IMR-90 (cell line): Measurements from ENCODE around the gene KRTAP9-9. TPM values are rescaled to one million over a fixed set of nuclear protein-coding genes. Genes with fewer than 3 reads are reported as not detected.
"Not testable (repeated sequence)": the region's sequence is repeated elsewhere in the genome, so short reads cannot be mapped to it uniquely, and the experiment has no call there.

Experiments
- ATAC-seq: fragments of 200-7000 bp; cut with Tn5 transposase; 2 replicates; pipeline ENCODE4 v1.9.1; 2020; ENCODE audit warnings: low read depth, mild to moderate bottlenecking, moderate library complexity
- BruUV-seq: library from RNA; stranded (reverse); fragments of 400-500 nt; replicated peaks from 2 replicates; lab custom pipeline; 2021; lab: Mats Ljungman, UMichigan
- CTCF ChIA-PET: fragments of 300-600 bp; formaldehyde crosslinking; extraction: SDS; loops from one replicate; lab custom pipeline; 2021; ENCODE audit warnings: antibody characterized with exemption; lab: Yijun Ruan, JAX
- POLR2A ChIA-PET: fragments of 300-600 bp; sonication (Branson Sonifier 250); formaldehyde crosslinking; loops from one replicate; lab custom pipeline; 2022; ENCODE audit warnings: antibody characterized with exemption; ENCODE audit not compliant: unreplicated experiment; lab: Charles Lee
- DNase-seq: peaks from one replicate; pipeline ENCODE4 v3.0.0; 2013
- H2AFZ ChIP-seq: replicated peaks from 2 replicates; pipeline ENCODE3; 2013; ENCODE audit warnings: low read length, mild to moderate bottlenecking; ENCODE audit not compliant: poor library complexity
- H2AK5ac ChIP-seq: 2 replicates; pipeline ENCODE4 v1.6.1; 2013; ENCODE audit warnings: low read depth, low read length, inconsistent platforms
- H2AK9ac ChIP-seq: replicated peaks from 2 replicates; pipeline ENCODE3; 2013; ENCODE audit warnings: mild to moderate bottlenecking, low read depth, low read length, moderate library complexity; ENCODE audit not compliant: poor library complexity
- H2BK120ac ChIP-seq: 2 replicates; pipeline ENCODE4 v1.6.1; 2013; ENCODE audit warnings: low read depth, low read length, inconsistent platforms
- H2BK15ac ChIP-seq: 3 replicates; pipeline ENCODE4 v1.6.1; 2013; ENCODE audit warnings: low read depth, low read length, inconsistent platforms
- H2BK20ac ChIP-seq: 2 replicates; pipeline ENCODE4 v1.6.1; 2013; ENCODE audit warnings: low read depth, mild to moderate bottlenecking, inconsistent platforms, low read length, moderate library complexity
- H2BK5ac ChIP-seq: 2 replicates; pipeline ENCODE4 v1.6.1; 2013; ENCODE audit warnings: mild to moderate bottlenecking, low read depth, low read length, inconsistent platforms; ENCODE audit not compliant: poor library complexity, severe bottlenecking
- H3K14ac ChIP-seq: replicated peaks from 2 replicates; pipeline ENCODE4 v1.6.1; 2013; ENCODE audit warnings: low read depth, low read length, inconsistent platforms
- H3K18ac ChIP-seq: 2 replicates; pipeline ENCODE4 v1.6.1; 2013; ENCODE audit warnings: low read depth, low read length, control low read depth
- H3K23ac ChIP-seq: 2 replicates; pipeline ENCODE4 v1.6.1; 2013; ENCODE audit warnings: low read depth, low read length, inconsistent platforms
- H3K27ac ChIP-seq: 2 replicates; pipeline ENCODE4 v1.5.1; 2013; ENCODE audit warnings: mild to moderate bottlenecking, control low read depth, low read length; ENCODE audit not compliant: insufficient read depth
- H3K27me3 ChIP-seq: 2 replicates; pipeline ENCODE4 v1.6.1; 2013; ENCODE audit warnings: low read length; ENCODE audit not compliant: control insufficient read depth, insufficient read depth
- H3K36me3 ChIP-seq: 2 replicates; pipeline ENCODE4 v1.6.1; 2013; ENCODE audit warnings: low read length, mixed read lengths; ENCODE audit not compliant: control insufficient read depth, insufficient read depth
- H3K4ac ChIP-seq: 2 replicates; pipeline ENCODE4 v1.6.1; 2013; ENCODE audit warnings: low read depth, low read length, inconsistent platforms
- H3K4me1 ChIP-seq: 2 replicates; pipeline ENCODE4 v1.6.1; 2013; ENCODE audit warnings: low read length, mixed read lengths; ENCODE audit not compliant: control insufficient read depth, insufficient read depth
- H3K4me2 ChIP-seq: 2 replicates; pipeline ENCODE4 v1.6.1; 2013; ENCODE audit warnings: low read depth, mild to moderate bottlenecking, control low read depth, low read length, moderate library complexity
- H3K4me3 ChIP-seq: 2 replicates; pipeline ENCODE4 v1.5.1; 2013; ENCODE audit warnings: low read depth, mild to moderate bottlenecking, control low read depth, low read length, moderate library complexity; ENCODE audit not compliant: insufficient read depth
- H3K56ac ChIP-seq: 2 replicates; pipeline ENCODE4 v1.6.1; 2013; ENCODE audit warnings: low read length, inconsistent platforms; ENCODE audit not compliant: insufficient read depth; ENCODE audit errors: extremely low read depth
- H3K79me1 ChIP-seq, 2 experiments: 2 replicates each; pipeline ENCODE4 v1.6.1; 2013; ENCODE audit warnings: low read length in 2 of 2, inconsistent platforms in 1 of 2, low read depth in 1 of 2
- H3K9ac ChIP-seq: 2 replicates; pipeline ENCODE4 v1.6.1; 2013; ENCODE audit warnings: low read depth, low read length, control low read depth
- H3K9me1 ChIP-seq: 2 replicates; pipeline ENCODE4 v1.6.1; 2013; ENCODE audit warnings: low read length, inconsistent platforms; ENCODE audit not compliant: insufficient read depth
- H3K9me3 ChIP-seq: 2 replicates; pipeline ENCODE4 v1.6.1; 2013; ENCODE audit warnings: low read length; ENCODE audit not compliant: control insufficient read depth, insufficient read depth
- H4K20me1 ChIP-seq: 2 replicates; pipeline ENCODE4 v1.6.1; 2013; ENCODE audit warnings: low read length, inconsistent platforms; ENCODE audit not compliant: insufficient read depth
- H4K5ac ChIP-seq: 2 replicates; pipeline ENCODE4 v1.6.1; 2013; ENCODE audit warnings: mild to moderate bottlenecking, low read depth, low read length, control low read depth
- H4K8ac ChIP-seq, 2 experiments: 2 replicates each; pipeline ENCODE4 v1.6.1; 2013; ENCODE audit warnings: low read depth in 2 of 2, low read length in 2 of 2, control low read depth in 1 of 2, inconsistent platforms in 1 of 2
- H4K91ac ChIP-seq: 2 replicates; pipeline ENCODE4 v1.6.1; 2013; ENCODE audit warnings: low read depth, low read length, inconsistent platforms; ENCODE audit not compliant: insufficient read depth
- BHLHE40 ChIP-seq: fragments of 150-350 bp; IDR thresholded peaks from 2 replicates; pipeline ENCODE4 v1.6.1; 2016; ENCODE audit warnings: mild to moderate bottlenecking, low read depth, low read length
- FOS ChIP-seq: fragments of 150-350 bp; IDR thresholded peaks from 2 replicates; pipeline ENCODE4 v1.6.1; 2016; ENCODE audit warnings: low read depth, low read length
- MAFK ChIP-seq: IDR thresholded peaks from 2 replicates; pipeline ENCODE4 v1.6.1; 2012; ENCODE audit warnings: low read depth, low read length, improper control_type of control experiment
- MXI1 ChIP-seq: IDR thresholded peaks from 2 replicates; pipeline ENCODE4 v1.6.1; 2012; ENCODE audit warnings: low read depth, mild to moderate bottlenecking, low read length, moderate library complexity, borderline replicate concordance
- NFE2L2 ChIP-seq: fragments of 150-350 bp; IDR thresholded peaks from 2 replicates; pipeline ENCODE4 v1.6.1; 2016; ENCODE audit warnings: low read depth, mild to moderate bottlenecking, low read length
- POLR2A ChIP-seq: IDR thresholded peaks from 2 replicates; pipeline ENCODE4 v1.6.1; 2012; ENCODE audit warnings: mild to moderate bottlenecking, low read depth, low read length
- RAD21 ChIP-seq: IDR thresholded peaks from 2 replicates; pipeline ENCODE4 v1.6.1; 2012; ENCODE audit warnings: low read length, improper control_type of control experiment
- RCOR1 ChIP-seq: IDR thresholded peaks from 2 replicates; pipeline ENCODE4 v1.6.1; 2012; ENCODE audit warnings: mild to moderate bottlenecking, low read length, improper control_type of control experiment; ENCODE audit not compliant: insufficient replicate concordance
- USF2 ChIP-seq: fragments of 150-350 bp; IDR thresholded peaks from 2 replicates; pipeline ENCODE4 v1.6.1; 2017; ENCODE audit warnings: mild to moderate bottlenecking, antibody characterized with exemption, low read length, low read depth
- WGBS, 2 experiments: methylation state at CpG; one replicate each; pipeline versions ENCODE4 v1.1.5 to v1.1.7; 2013; ENCODE audit warnings: missing lambda C conversion rate in 2 of 2; ENCODE audit not compliant: insufficient read length in 1 of 2; ENCODE audit errors: extremely low coverage in 2 of 2; 5-methylcytosine and 5-hydroxymethylcytosine counted together
- dilution Hi-C: fragments of 300-500 bp; cut with HindIII; formaldehyde crosslinking; loops from one replicate; pipeline ENCODE4 v1.14.3; 2018; ENCODE audit warnings: low sequenced_read_pairs; ENCODE audit not compliant: unreplicated experiment
- in situ Hi-C: fragments of 300-500 bp; cut with MboI; formaldehyde crosslinking; loops from 3 replicates; pipeline ENCODE4 v1.14.3; 2019; ENCODE audit warnings: low sequenced_read_pairs, inconsistent platforms, mixed read lengths
- intact Hi-C: fragments of 100-400 bp; cut with micrococcal nuclease; formaldehyde crosslinking; loops from 2 replicates; pipeline ENCODE4 v1.10.0; 2022
- polyA plus RNA-seq, 3 experiments: library from polyadenylated mRNA; depleted of rRNA; stranded (reverse); fragments of >200 nt; gene quantifications; 2 replicates each; pipeline ENCODE4 v1.2.3, GENCODE V29; 2012; ENCODE audit warnings: low replicate concordance in 1 of 3
- total RNA-seq: library from RNA; depleted of rRNA; stranded (reverse); fragments of >200 nt; gene quantifications from 2 replicates; pipeline ENCODE4 v1.2.3, GENCODE V29; 2012

KRTAP9-9 gene
- total and polyA plus RNA-seq, 2 of the 4 experiments (the other 2 are of a cell fraction): not detected

GRCh38 chr17:41267711-41268110 is 12.5 kb downstream of the KRTAP9-9 start:
- in situ Hi-C loops: no loop called here

GRCh38 chr17:41271323-41271722 is 16.1 kb downstream of the KRTAP9-9 start:
- H3K9me1 ChIP-seq, H4K5ac ChIP-seq, H2AK5ac ChIP-seq, H3K4me2 ChIP-seq, POLR2A ChIA-PET, H2BK120ac ChIP-seq, intact Hi-C loops, H3K4ac ChIP-seq, H2AFZ ChIP-seq, H4K20me1 ChIP-seq, H4K91ac ChIP-seq, dilution Hi-C loops, H4K8ac ChIP-seq, H3K79me1 ChIP-seq, CTCF ChIA-PET, H3K4me3 ChIP-seq, H3K27me3 ChIP-seq, H2BK20ac ChIP-seq, H3K9me3 ChIP-seq, H2AK9ac ChIP-seq, ATAC-seq, H3K23ac ChIP-seq, H3K56ac ChIP-seq, H3K9ac ChIP-seq, H3K14ac ChIP-seq, H2BK15ac ChIP-seq, H2BK5ac ChIP-seq, BruUV-seq, H3K18ac ChIP-seq, H3K4me1 ChIP-seq, in situ Hi-C loops, H3K27ac ChIP-seq, H3K36me3 ChIP-seq, DNase-seq: not testable (repeated sequence)
- no CpG with 5 or more reads among the region's 1 CpG for WGBS, 2 experiments

More at GRCh38 chr17:41267711-41268110, 12.5 kb downstream of the KRTAP9-9 start:
- Histone ChIP-seq H2BK15ac (no peak overlapping the region), H3K36me3 (no peaks in the 10 kb centered on the region), H3K14ac (no peak overlapping the region), H4K91ac (no peak overlapping the region), H3K18ac (no peak overlapping the region), H2AK9ac (no peak overlapping the region), H3K4ac (no peak overlapping the region), H3K23ac (no peak overlapping the region), H4K5ac (no peak overlapping the region), H2AFZ (no peak overlapping the region), H2BK120ac (no peak overlapping the region), H3K9me3 (no peaks in the 10 kb centered on the region), H3K27ac (no peak overlapping the region), H3K79me1 (no peaks in the 10 kb centered on the region), H3K9ac (no peak overlapping the region), H2AK5ac (no peak overlapping the region), H4K8ac (no peak overlapping the region), H3K56ac (no peak overlapping the region), H3K4me3 (no peak overlapping the region), H3K4me1 (no peaks in the 10 kb centered on the region), H4K20me1 (no peaks in the 10 kb centered on the region), H2BK5ac (no peak overlapping the region), H3K27me3 (peaks cover 12% of the 10 kb centered on the region), H3K9me1 (no peaks in the 10 kb centered on the region), H2BK20ac (no peak overlapping the region), H3K4me2 (no peak overlapping the region)
- ATAC-seq: no peak
- DNase-seq: no peak
- no TSS peak for BruUV-seq
- CTCF ChIA-PET: no interaction called here
- dilution Hi-C loops (no loop called here), intact Hi-C loops (no loop called here)
- TF ChIP-seq BHLHE40 (no peak), POLR2A (no peak), RAD21 (no peak), NFE2L2 (no peak), MXI1 (no peak), USF2 (no peak), MAFK (no peak), RCOR1 (no peak), FOS (no peak)
- POLR2A ChIA-PET: no interaction called here
- WGBS, 2 experiments: no CpG with 5 or more reads among the region's 3 CpGs
